DND-41 (cell line): ENCODE data around the gene TFG.

ENCODE experiments used
- CTCF ChIP-seq: IDR thresholded peaks from 2 replicates; pipeline ENCODE4 v1.5.1; 2012; ENCODE audit warnings: borderline replicate concordance, low read length, moderate library complexity, mild to moderate bottlenecking; ENCODE audit not compliant: poor library complexity, severe bottlenecking; ENCODE audit errors: extremely low read depth
- EZH2 ChIP-seq: IDR thresholded peaks from 3 replicates; pipeline ENCODE4 v1.6.1; 2012; ENCODE audit warnings: borderline replicate concordance, low read depth, mild to moderate bottlenecking, moderate library complexity, low read length, inconsistent platforms; ENCODE audit not compliant: severe bottlenecking

- TF ChIP-seq CTCF: no peak
- no peak for TF ChIP-seq EZH2
Measured at GRCh38 chr3:100798012-100798411, 88.7 kb downstream of the TFG start.
